HepG2 (cell line): ENCODE results near the gene C16orf95. TPM values are rescaled to one million over a fixed set of nuclear protein-coding genes. Genes with fewer than 3 reads are reported as not detected.

ENCODE experiments used
- AKNA ChIP-seq: sonication (generic); formaldehyde crosslinking; IDR thresholded peaks from 2 replicates; pipeline ENCODE4 v1.4.0; 2020; ENCODE audit warnings: missing genetic modification reagents, borderline replicate concordance
- ARID2 ChIP-seq: sonication (generic); formaldehyde crosslinking; IDR thresholded peaks from 2 replicates; pipeline ENCODE4 v1.8.1; 2022; ENCODE audit warnings: mild to moderate bottlenecking, missing genetic modification reagents, borderline replicate concordance
- BCLAF1 ChIP-seq: fragments of 450-650 bp; IDR thresholded peaks from 2 replicates; pipeline ENCODE4 v1.6.1; 2017; ENCODE audit warnings: mild to moderate bottlenecking
- PRDM4 ChIP-seq: sonication (generic); formaldehyde crosslinking; IDR thresholded peaks from 2 replicates; pipeline ENCODE4 v1.9.0; 2021; ENCODE audit warnings: missing genetic modification reagents, borderline replicate concordance
- RBFOX2 ChIP-seq: fragments of 200-400 bp; formaldehyde crosslinking; IDR thresholded peaks from 2 replicates; pipeline ENCODE4 v1.6.1; 2017; ENCODE audit warnings: low read depth, mild to moderate bottlenecking, low read length
- SNAPC5 ChIP-seq: sonication (generic); formaldehyde crosslinking; IDR thresholded peaks from 2 replicates; pipeline ENCODE4 v1.8.1; 2023; ENCODE audit warnings: mild to moderate bottlenecking, missing genetic modification reagents, borderline replicate concordance
- STAG1 ChIP-seq: sonication (generic); formaldehyde crosslinking; IDR thresholded peaks from 2 replicates; pipeline ENCODE4 v1.4.0; 2020; ENCODE audit warnings: missing genetic modification reagents
- USF2 ChIP-seq, 2 experiments: sonication (generic) in 1 of 2; formaldehyde crosslinking in 1 of 2; IDR thresholded peaks; 2 replicates each; pipeline versions ENCODE4 v1.5.1 to v1.6.1; 2011 to 2020; ENCODE audit warnings: borderline replicate concordance in 1 of 2, low read depth in 1 of 2, low read length in 1 of 2, mild to moderate bottlenecking in 1 of 2, missing genetic modification reagents in 1 of 2, moderate library complexity in 1 of 2
- ZNF260 ChIP-seq: sonication (generic); formaldehyde crosslinking; IDR thresholded peaks from 2 replicates; pipeline ENCODE4 v1.4.0; 2020; ENCODE audit warnings: missing genetic modification reagents, low read depth, mild to moderate bottlenecking, borderline replicate concordance
- ZNF414 ChIP-seq: sonication (generic); formaldehyde crosslinking; IDR thresholded peaks from 2 replicates; pipeline ENCODE4 v1.5.0; 2020; ENCODE audit warnings: missing genetic modification reagents
- ZNF496 ChIP-seq: sonication (generic); formaldehyde crosslinking; IDR thresholded peaks from 2 replicates; pipeline ENCODE4 v1.8.1; 2023; ENCODE audit warnings: mild to moderate bottlenecking, moderate library complexity, missing genetic modification reagents; ENCODE audit not compliant: insufficient replicate concordance
- polyA plus RNA-seq, 8 experiments: library from polyadenylated mRNA; depleted of rRNA in 3 of 8; stranded (reverse) in 7 of 8; unstranded in 1 of 8; fragments of >200 nt; fragmentation: Illumina TruSeq in 4 of 8; extraction: Trizol in 4 of 8; gene quantifications; 2 replicates each; pipeline versions ENCODE4 v1.2.1 to v1.2.3, GENCODE V29; 2011 to 2016; ENCODE audit warnings: low read depth in 4 of 8, missing spikeins in 1 of 8, mixed read lengths in 1 of 8; ENCODE audit not compliant: insufficient read depth in 1 of 8
- total RNA-seq, 5 experiments: library from RNA; depleted of rRNA; stranded (reverse); fragments of >200 nt; fragmentation: Illumina TruSeq; extraction: Trizol; gene quantifications; 2 replicates each; pipeline ENCODE4 v1.2.3, GENCODE V29; 2016; ENCODE audit warnings: low read depth in 1 of 5

C16orf95 gene
- total and polyA plus RNA-seq, 2 of the 13 experiments (the other 11 are each of a cell fraction or from before 2014, with no cell fraction given), result 2.8 to 8.6 TPM

GRCh38 chr16:87316923-87317749 is at the start of gene C16orf95 (continued):
- TF ChIP-seq ZNF414 (CRISPR knock-in tag) (no peak; the same call in 1 of the 2 replicates), USF2 (IDR thresholded peaks at IDR 0.05; ENCODE audit: low read depth, low read length) (no peak), USF2 (CRISPR knock-in tag; IDR thresholded peaks at IDR 0.05; ENCODE audit: borderline replicate concordance) (peak; percentile 49; the same call in 1 of the 2 replicates), AKNA (CRISPR knock-in tag) (no peak), PRDM4 (CRISPR knock-in tag) (no peak), ARID2 (CRISPR knock-in tag) (no peak), ZNF496 (CRISPR knock-in tag) (no peak), RBFOX2 (peak; percentile 98), BCLAF1 (no peak), SNAPC5 (no peak), ZNF260 (CRISPR knock-in tag) (no peak), STAG1 (CRISPR knock-in tag) (peak; percentile 74)
